Measurements from ENCODE around the gene S100A13.

DNA sequence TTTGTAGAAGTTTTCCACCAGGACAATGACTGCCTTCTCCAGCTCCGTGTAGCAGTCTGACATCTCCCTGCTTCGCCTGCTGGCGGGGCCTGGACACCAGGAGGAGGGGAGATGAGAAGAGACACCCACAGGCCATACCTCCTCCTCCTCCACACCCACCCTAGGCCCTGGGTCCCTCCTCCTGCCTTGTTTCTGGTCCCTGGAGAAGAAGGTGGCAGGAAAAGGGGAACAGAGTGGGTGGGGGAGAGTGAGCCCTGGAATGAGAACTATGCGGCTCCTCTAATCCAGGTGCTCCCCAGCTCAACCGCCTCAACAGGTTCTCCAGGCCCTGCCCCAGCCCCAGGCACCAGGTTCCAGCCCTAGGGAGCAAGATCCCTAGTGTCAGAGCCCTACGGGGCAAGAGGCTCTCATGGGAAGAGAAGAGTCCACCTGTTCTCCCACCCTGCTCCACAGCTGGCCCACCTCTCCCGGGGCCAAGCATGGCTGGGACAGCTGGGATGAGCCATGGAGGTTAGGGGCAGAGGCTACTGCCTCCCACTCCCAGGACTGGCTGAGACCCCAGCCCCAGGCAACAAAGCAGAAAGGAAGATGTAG is 19.1 kb downstream of the S100A13 start:
- TF ChIP-seq, protein P1, sequence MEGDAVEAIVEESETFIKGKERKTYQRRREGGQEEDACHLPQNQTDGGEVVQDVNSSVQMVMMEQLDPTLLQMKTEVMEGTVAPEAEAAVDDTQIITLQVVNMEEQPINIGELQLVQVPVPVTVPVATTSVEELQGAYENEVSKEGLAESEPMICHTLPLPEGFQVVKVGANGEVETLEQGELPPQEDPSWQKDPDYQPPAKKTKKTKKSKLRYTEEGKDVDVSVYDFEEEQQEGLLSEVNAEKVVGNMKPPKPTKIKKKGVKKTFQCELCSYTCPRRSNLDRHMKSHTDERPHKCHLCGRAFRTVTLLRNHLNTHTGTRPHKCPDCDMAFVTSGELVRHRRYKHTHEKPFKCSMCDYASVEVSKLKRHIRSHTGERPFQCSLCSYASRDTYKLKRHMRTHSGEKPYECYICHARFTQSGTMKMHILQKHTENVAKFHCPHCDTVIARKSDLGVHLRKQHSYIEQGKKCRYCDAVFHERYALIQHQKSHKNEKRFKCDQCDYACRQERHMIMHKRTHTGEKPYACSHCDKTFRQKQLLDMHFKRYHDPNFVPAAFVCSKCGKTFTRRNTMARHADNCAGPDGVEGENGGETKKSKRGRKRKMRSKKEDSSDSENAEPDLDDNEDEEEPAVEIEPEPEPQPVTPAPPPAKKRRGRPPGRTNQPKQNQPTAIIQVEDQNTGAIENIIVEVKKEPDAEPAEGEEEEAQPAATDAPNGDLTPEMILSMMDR (IDR thresholded peaks at IDR 0.05; ENCODE audit: insufficient read depth, low read depth, low read length): no peak
- no peak for TF ChIP-seq EZH2 (IDR thresholded peaks at IDR 0.05; ENCODE audit: insufficient read depth, low read length)

Data from astrocyte (in vitro differentiated cells and primary cell).